Smooth muscle cell (in vitro differentiated cells): ENCODE data around the gene DTNB. TPM values are rescaled to one million over a fixed set of nuclear protein-coding genes. Genes with fewer than 3 reads are reported as not detected.

Source experiments
- DNase-seq: peaks from one replicate; lab custom pipeline; 2025; ENCODE audit not compliant: unreplicated experiment; lab: John Stamatoyannopoulos, UW
- H2AFZ ChIP-seq: fragments of 200-600 bp; sonication (generic); 2 replicates; pipeline ENCODE4 v1.6.0; 2016; ENCODE audit warnings: antibody characterized with exemption, low read depth, mild to moderate bottlenecking
- H3F3A ChIP-seq: fragments of 200-600 bp; sonication (generic); 2 replicates; pipeline ENCODE4 v1.6.0; 2017; ENCODE audit warnings: antibody characterized with exemption, low read depth
- H3K27ac ChIP-seq: fragments of 200-600 bp; sonication (generic); 2 replicates; pipeline ENCODE4 v1.5.1; 2016; ENCODE audit warnings: low read depth, mild to moderate bottlenecking
- H3K27me3 ChIP-seq: fragments of 200-600 bp; sonication (generic); 2 replicates; pipeline ENCODE4 v1.6.1; 2016; ENCODE audit warnings: low read depth, mild to moderate bottlenecking
- H3K36me3 ChIP-seq: fragments of 200-600 bp; sonication (generic); 2 replicates; pipeline ENCODE4 v1.5.1; 2016; ENCODE audit warnings: low read depth
- H3K4me1 ChIP-seq: fragments of 200-600 bp; sonication (generic); 2 replicates; pipeline ENCODE4 v1.5.1; 2016; ENCODE audit warnings: low read depth
- H3K4me2 ChIP-seq: fragments of 200-600 bp; sonication (generic); 2 replicates; pipeline ENCODE4 v1.6.0; 2016; ENCODE audit warnings: mild to moderate bottlenecking
- H3K4me3 ChIP-seq: fragments of 200-600 bp; sonication (generic); 2 replicates; pipeline ENCODE4 v1.5.1; 2016; ENCODE audit warnings: mild to moderate bottlenecking
- H3K79me2 ChIP-seq: fragments of 200-600 bp; sonication (generic); 2 replicates; pipeline ENCODE4 v1.6.0; 2016; ENCODE audit warnings: low read depth, mild to moderate bottlenecking
- H3K9ac ChIP-seq: fragments of 200-600 bp; sonication (generic); 2 replicates; pipeline ENCODE4 v1.6.0; 2016; ENCODE audit warnings: low read depth
- H3K9me3 ChIP-seq: fragments of 200-600 bp; sonication (generic); replicated peaks from 2 replicates; pipeline ENCODE4 v1.5.1; 2016; ENCODE audit warnings: low read depth
- H4K20me1 ChIP-seq: fragments of 200-600 bp; sonication (generic); 2 replicates; pipeline ENCODE4 v1.6.0; 2016; ENCODE audit warnings: low read depth
- CTCF ChIP-seq: fragments of 200-600 bp; sonication (generic); IDR thresholded peaks from 2 replicates; pipeline ENCODE4 v1.5.1; 2017; ENCODE audit warnings: borderline replicate concordance, mild to moderate bottlenecking, antibody characterized with exemption; ENCODE audit not compliant: insufficient read depth, poor library complexity, severe bottlenecking
- WGBS: methylation state at CpG from one replicate; pipeline ENCODE4 v1.1.7; 2016; ENCODE audit warnings: low lambda C conversion rate; 5-methylcytosine and 5-hydroxymethylcytosine counted together
- polyA plus RNA-seq: library from polyadenylated mRNA; unstranded; fragments of >200 nt; fragmentation: Nextera tagmentation; extraction: Ambion mirVana; gene quantifications from 2 replicates; pipeline ENCODE4 v1.2.1, GENCODE V29; 2016
- total RNA-seq: library from RNA; depleted of rRNA; stranded (reverse); fragments of >200 nt; gene quantifications from 2 replicates; pipeline ENCODE4 v1.2.3, GENCODE V29; 2014

Gene DTNB
- total and polyA plus RNA-seq, 2 experiments from 2014 or later = 4.9 to 5.4 TPM

GRCh38 chr2:25714740-25715139, 41.4 kb upstream of the DTNB start:
- H3K4me3 ChIP-seq = no peak overlapping the region
- 88% methylated on average over 1 of the region's 1 CpG for WGBS
- H4K20me1 ChIP-seq = no peaks in the 10 kb centered on the region
- H3K9me3 ChIP-seq = no peaks in the 10 kb centered on the region
- TF ChIP-seq CTCF = no peak
- H3K4me2 ChIP-seq = no peak overlapping the region
- no peaks in the 10 kb centered on the region for H3K79me2 ChIP-seq
- H3K9ac ChIP-seq = no peak overlapping the region
- peaks cover 3% of the 10 kb centered on the region for H3K4me1 ChIP-seq
- H3K36me3 ChIP-seq = no peaks in the 10 kb centered on the region
- H3K27me3 ChIP-seq = peaks cover 3% of the 10 kb centered on the region
- DNase-seq = no peak
- no peak overlapping the region for H2AFZ ChIP-seq
- no peaks in the 10 kb centered on the region for H3F3A ChIP-seq
- no peak overlapping the region for H3K27ac ChIP-seq

DNA sequence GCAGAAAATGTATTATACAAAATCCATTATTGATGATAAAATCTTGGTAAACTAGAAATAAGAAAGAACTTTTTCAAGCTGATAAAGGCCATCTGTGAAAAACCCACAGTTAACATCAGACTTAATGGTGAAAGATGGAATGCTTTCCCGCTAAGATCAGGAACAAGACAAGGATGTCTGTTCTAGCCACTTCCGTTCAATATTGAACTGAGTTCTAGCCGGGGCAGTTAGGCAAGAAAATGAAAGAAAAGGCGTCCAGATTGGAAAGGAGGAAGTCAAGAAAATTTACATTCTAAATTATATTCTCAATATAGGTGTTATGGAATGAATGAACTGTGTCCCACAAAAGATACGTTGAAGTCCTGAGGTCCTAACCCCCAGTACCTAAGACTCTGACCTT, 39.1 kb upstream of the DTNB start:
- 89% methylated on average over 5 of the region's 5 CpGs for WGBS
- Histone ChIP-seq H3K27ac (no peak overlapping the region), H3K79me2 (no peaks in the 10 kb centered on the region), H4K20me1 (no peaks in the 10 kb centered on the region), H3K36me3 (no peaks in the 10 kb centered on the region), H3K9me3 (no peaks in the 10 kb centered on the region), H3K27me3 (no peaks in the 10 kb centered on the region), H3K4me1 (peaks cover 3% of the 10 kb centered on the region), H3F3A (no peaks in the 10 kb centered on the region), H3K9ac (no peak overlapping the region), H3K4me2 (peak overlapping the region; percentile 63), H3K4me3 (no peak overlapping the region), H2AFZ (peak overlapping the region; percentile 66)
- TF ChIP-seq CTCF = no peak
- DNase-seq = no peak

- H3K4me3 ChIP-seq = peak overlapping the region; percentile 8
Observed at GRCh38 chr2:25711675-25712354, 38.4 kb upstream of the DTNB start.

More at GRCh38 chr2:25711675-25712354, 38.4 kb upstream of the DTNB start:
- Histone ChIP-seq H3K79me2 (no peaks in the 10 kb centered on the region), H3K9me3 (no peaks in the 10 kb centered on the region), H3K27me3 (no peaks in the 10 kb centered on the region), H3F3A (no peaks in the 10 kb centered on the region), H4K20me1 (no peaks in the 10 kb centered on the region), H3K36me3 (no peaks in the 10 kb centered on the region), H3K27ac (no peak overlapping the region), H3K4me1 (peaks cover 3% of the 10 kb centered on the region), H2AFZ (peak overlapping the region; percentile 66), H3K4me2 (peak overlapping the region; percentile 63), H3K9ac (no peak overlapping the region)
- no peak for TF ChIP-seq CTCF
- no peak for DNase-seq
- WGBS = 49% methylated on average over 12 of the region's 12 CpGs
